GM19043 (cell line): ENCODE data around the gene CPSF7.

Experiments used
- ATAC-seq: cut with Tn5 transposase; IDR thresholded peaks from one replicate; pipeline ENCODE4 v1.9.1; 2021; ENCODE audit warnings: low read depth; ENCODE audit not compliant: unreplicated experiment

The CPSF7 gene

GRCh38 chr11:61358566-61358965 is 71.2 kb downstream of the CPSF7 start:
- ATAC-seq: no peak

DNA sequence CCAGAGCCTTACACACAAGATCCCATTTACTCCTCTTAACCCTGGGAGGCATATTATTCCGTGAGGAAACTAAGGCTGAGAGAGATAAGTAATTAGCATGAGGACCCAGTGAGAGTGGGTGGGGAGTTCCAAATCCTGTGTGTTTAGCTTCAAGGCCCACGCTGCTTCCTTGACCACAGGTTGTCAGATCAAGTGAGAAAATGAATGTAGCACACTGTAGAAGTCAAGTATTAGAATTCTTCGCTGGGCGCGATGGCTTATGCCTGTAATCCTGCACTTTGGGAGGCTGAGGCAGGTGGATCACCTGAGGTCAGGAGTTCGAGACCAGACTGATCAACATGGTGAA is 71.9 kb downstream of the CPSF7 start:
- ATAC-seq: no peak

DNA sequence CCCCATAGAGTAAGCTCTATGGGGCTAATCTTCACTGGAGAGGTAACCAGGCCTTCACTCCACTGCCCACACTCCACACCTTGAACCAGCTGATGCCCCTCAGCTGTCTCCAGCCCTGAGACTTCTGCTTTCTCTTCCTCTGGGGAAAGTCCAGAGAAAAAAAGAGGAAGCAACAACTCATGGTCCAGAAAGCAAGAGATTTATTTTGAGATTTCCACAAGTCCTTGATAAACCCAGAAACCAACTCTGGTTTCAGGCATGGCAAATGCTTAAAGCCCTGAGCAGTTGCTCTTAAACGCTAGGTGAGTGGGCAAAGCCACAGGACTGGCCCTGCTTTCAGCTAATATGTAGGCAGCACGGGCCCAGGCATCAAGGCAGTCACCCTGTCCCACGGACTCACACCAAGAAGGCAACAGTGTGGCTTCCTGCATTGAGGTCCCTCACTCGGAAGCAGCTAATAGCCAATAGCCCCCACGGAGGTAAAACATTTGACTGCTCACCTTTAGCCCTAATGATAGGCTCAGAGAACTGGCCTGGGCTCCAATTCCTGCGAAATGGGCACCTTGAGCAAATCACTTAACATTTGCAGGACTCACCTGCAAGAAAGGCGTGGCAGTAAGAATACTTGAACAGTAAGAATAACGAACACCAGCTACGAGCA is 72.4 kb downstream of the CPSF7 start:
- ATAC-seq: peak; percentile 36

GRCh38 chr11:61356706-61357105 is 73.1 kb downstream of the CPSF7 start:
- ATAC-seq: no peak

DNA sequence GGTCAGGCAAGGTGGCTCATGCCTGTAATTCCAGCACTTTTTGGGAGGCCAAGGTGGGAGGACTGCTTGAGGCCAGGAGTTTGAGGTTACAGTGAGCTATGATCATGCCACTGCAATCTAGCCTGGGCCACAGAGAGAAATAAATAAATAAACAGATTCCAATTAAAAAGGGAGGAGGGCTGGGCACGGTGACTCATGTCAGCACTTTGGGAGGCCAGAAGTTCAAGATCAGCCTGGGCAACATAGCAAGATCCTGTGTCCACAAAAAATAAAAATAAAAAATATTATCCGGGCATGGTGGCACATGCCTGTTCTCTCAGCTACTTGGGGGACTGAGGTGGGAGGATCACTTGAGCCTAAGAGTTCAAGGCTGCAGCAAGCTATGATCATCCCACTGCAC is 75.6 kb downstream of the CPSF7 start:
- ATAC-seq: no peak

- no peak for ATAC-seq
These were observed 76.4 kb downstream of the CPSF7 start for GRCh38 chr11:61353131-61354067.
